ENCODE measurements around the gene TOX3.

The TOX3 gene

DNA sequence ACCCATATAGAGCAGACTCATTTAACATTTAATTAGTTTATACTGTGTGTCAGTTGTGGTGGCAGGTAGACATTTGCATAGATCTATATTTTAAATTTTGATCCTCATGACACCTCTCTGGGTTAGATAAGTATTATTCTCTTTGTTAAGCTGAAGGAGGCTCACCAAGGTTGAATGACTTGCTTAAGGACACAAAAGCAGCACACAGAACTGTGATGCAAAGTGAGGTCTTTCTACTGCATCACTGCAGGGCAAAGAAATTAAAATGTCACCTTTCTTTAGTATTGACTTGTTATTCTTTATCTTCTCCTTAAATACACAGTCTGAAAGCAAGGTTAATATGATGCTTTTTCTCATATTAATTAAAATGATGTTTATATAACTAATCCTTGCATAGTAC lies 8.6 kb upstream of the TOX3 start:
- no peak for DNase-seq (ENCODE audit: low read depth)
- H3K4me3 ChIP-seq (ENCODE audit: low read length): no peak overlapping the region
- TF ChIP-seq, protein P1, sequence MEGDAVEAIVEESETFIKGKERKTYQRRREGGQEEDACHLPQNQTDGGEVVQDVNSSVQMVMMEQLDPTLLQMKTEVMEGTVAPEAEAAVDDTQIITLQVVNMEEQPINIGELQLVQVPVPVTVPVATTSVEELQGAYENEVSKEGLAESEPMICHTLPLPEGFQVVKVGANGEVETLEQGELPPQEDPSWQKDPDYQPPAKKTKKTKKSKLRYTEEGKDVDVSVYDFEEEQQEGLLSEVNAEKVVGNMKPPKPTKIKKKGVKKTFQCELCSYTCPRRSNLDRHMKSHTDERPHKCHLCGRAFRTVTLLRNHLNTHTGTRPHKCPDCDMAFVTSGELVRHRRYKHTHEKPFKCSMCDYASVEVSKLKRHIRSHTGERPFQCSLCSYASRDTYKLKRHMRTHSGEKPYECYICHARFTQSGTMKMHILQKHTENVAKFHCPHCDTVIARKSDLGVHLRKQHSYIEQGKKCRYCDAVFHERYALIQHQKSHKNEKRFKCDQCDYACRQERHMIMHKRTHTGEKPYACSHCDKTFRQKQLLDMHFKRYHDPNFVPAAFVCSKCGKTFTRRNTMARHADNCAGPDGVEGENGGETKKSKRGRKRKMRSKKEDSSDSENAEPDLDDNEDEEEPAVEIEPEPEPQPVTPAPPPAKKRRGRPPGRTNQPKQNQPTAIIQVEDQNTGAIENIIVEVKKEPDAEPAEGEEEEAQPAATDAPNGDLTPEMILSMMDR (conservative IDR thresholded peaks at IDR 0.05; ENCODE audit: low read depth, low read length): no peak

DNA sequence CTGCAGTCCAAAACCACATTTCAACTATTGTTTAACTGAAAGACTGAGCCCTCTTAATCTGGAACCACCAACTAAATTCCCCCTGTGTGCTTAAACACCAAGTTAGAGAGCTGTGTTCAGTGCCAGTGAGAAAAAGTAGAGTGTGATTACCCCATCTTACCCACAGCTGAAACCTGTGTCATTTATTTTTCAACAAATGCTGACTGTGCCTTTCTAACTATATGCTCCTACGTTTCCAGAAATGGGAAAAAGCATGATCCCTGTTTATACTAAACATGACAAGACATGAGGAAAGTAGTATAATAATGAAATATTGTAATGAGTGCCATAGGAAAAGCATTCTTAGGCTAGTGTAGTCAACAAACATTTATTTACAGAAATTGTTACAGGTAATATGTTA lies 7.4 kb upstream of the TOX3 start:
- H3K4me3 ChIP-seq (ENCODE audit: low read length): no peak overlapping the region
- no peak for DNase-seq (ENCODE audit: low read depth)
- TF ChIP-seq, protein P1 (conservative IDR thresholded peaks at IDR 0.05; ENCODE audit: low read depth, low read length): no peak

DNA sequence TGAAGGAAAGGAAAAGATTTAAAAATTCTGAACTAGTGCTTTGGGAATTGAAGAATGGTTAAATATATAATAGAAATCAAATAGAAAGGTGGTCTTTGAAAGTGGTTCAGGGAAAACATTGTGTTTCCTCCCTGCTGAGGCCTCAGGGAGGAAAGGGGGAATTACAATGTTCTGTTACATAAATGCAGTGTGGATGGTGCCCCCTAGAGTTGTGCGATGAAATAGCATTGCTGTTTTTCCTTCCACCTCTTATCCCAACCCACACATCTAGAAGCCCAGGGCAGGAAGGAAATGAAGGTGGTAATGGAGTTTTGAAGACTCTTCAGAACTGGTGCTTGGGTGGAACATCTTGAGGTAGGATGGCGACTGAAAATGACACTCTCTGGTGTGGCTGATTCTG lies 6.4 kb upstream of the TOX3 start:
- TF ChIP-seq, protein P1 (conservative IDR thresholded peaks at IDR 0.05; ENCODE audit: low read depth, low read length): peak; percentile 19
- no peak overlapping the region for H3K4me3 ChIP-seq (ENCODE audit: low read length)
- DNase-seq (ENCODE audit: low read depth): no peak

DNA sequence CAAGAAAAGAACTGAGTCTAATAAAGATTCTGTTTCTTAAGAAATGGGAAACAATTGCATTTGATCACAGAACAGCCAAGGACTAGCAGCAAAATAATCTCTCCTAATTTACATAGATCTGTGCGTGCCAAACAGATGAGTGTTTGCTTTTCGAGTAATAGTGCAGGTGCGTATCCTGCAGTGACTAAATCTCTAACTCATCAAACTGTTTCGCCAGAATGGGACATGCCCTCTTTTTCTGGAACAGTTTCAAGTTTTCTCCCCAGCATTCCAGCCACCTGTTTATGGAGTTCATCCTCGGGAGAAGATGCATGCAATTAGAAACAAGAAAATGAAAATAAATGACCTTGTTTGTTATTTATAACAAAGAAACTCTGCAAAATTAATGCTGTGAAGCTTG lies 5.7 kb upstream of the TOX3 start:
- no peak overlapping the region for H3K4me3 ChIP-seq (ENCODE audit: low read length)
- no peak for DNase-seq (ENCODE audit: low read depth)
- TF ChIP-seq, protein P1 (conservative IDR thresholded peaks at IDR 0.05; ENCODE audit: low read depth, low read length): no peak

DNA sequence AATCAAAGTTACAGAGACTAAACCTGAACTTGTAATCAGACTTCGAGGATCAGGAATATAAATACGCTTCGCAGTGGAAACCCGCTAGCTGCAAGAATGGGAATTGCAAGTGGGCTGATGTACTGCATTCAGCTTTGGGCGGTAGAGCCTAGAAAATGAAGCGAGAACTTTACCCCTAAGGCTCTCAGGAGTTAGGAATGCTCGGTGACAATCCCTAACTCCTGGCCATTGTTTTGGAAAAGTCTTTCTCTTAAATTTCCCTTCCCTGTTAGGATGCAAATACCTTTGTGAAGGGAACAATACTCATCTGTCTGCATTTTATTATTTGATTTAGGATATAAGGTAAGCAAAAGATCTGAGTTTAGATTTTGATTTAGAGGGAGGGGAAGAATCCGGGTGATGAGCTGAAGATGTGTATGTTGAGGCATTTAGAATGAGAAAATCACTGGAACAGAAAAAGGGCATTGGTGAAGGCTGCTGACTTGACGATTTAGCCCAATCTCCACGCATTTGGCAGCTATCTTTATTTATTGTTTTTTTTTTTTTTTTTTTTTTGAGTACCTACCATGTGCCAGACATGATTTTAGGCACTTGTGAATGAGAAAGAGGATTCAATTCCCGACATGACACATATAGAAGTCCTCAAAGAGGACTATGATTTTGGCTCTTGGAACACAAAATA lies 2.2 kb upstream of the TOX3 start:
- TF ChIP-seq, protein P1 (conservative IDR thresholded peaks at IDR 0.05; ENCODE audit: low read depth, low read length): peak; percentile 73
- DNase-seq (ENCODE audit: low read depth): no peak
- no peak overlapping the region for H3K4me3 ChIP-seq (ENCODE audit: low read length)

DNA sequence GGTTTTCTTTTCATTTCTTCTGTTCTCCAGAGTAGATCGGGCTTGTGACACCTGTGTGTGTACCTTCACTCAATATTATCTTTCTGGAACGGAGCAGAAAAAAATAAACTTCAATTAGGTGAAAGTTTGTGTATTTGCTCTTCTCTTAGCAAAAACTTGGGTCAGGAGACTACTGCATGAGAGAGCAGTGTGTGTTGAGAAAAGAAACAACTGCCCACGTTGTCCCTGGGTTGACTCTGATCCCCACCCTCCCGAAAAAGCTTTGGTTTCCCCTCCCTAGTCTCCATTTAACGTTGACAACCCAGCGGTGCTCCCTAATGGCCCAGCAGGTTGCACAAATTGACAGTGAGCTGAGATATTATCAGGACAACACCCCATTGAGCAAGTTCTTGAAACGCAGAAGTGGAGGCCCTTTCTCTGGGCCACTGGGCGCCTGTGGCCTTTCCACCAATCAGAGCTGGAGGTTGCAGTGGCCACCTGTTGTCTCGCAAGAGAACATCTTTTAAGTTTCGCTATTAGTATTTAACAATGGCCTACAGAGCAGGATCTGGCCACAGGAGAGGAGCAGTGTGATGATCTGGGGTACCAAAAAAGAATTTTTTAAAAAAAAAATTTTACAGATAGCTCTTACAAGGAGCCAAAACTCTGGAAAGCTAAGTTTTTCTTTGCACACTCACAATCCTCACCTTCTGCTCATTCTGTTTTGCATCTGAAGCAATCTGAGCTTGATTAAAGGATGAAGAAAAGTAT lies 1.5 kb upstream of the TOX3 start:
- TF ChIP-seq, protein P1 (conservative IDR thresholded peaks at IDR 0.05; ENCODE audit: low read depth, low read length): no peak
- DNase-seq (ENCODE audit: low read depth): no peak
- H3K4me3 ChIP-seq (ENCODE audit: low read length): no peak overlapping the region

DNA sequence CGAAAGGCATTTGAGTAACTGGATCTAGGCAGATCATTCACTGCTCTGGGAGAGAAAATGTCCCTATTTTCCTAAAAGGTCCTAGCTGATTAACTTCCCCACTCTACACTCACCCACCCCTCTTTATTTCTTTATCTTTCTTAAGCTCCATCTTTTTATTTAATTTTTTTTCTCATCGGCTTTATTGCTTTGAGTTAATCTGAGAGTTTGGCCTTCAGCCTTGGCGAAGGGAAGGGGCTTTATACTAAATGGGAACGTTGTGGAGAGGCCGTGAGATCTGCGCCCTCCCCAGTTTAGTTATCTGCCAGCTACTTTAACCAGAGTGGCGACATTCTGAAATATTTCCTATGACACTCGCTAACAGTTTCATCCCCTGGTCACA lies 882 bp upstream of the TOX3 start:
- no peak for DNase-seq (ENCODE audit: low read depth)
- H3K4me3 ChIP-seq (ENCODE audit: low read length): no peak overlapping the region
- TF ChIP-seq, protein P1 (conservative IDR thresholded peaks at IDR 0.05; ENCODE audit: low read depth, low read length): no peak
